T-helper 1 cell (primary cell): Measurements from ENCODE around the gene ANXA8L1.
"Not testable (repeated sequence)": the region's sequence is repeated elsewhere in the genome, so short reads cannot be mapped to it uniquely, and the experiment has no call there.

ENCODE experiments used
- DNase-seq, 5 donors: peaks; one replicate each; pipeline ENCODE4 v3.0.0-alpha.2; 2012 to 2020

Gene ANXA8L1

DNA sequence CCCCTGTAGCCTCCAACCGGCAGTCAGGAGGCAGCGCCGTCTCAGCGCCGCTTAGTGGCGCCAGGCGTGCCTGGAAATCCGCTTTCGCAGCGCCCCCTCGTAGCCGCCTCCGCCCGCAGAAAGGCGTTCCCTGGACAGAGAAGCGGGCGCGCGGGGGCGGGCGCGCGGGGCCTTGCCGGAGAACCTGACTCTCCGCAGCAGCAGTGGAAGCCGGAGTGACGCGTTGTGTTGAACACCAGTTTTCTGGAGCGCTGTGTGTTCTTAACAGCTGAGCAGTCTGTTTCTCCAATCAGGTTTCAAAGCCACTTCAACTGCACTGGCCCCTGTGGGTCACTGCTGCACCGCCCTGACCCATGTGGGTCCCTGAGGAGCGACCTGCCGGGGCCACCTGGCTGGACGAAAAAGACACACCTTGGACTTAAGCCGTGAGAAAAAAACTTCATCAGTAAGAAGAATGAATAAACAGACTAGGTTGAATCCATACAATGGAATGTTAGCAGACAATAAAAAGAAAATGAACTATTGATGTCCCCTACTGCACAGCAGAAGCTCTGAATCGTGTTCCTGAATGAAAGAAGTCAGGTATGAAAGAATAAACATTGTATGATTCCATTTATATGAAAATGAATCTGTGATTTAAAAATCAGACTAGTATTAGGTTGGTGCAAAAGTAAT is 22.8 kb downstream of the ANXA8L1 start:
- not testable (repeated sequence) for DNase-seq

GRCh38 chr10:46409556-46409955 is 34.0 kb downstream of the ANXA8L1 start:
- not testable (repeated sequence) for DNase-seq

- DNase-seq, result not testable (repeated sequence)
These were observed 35.5 kb downstream of the ANXA8L1 start for GRCh38 chr10:46411123-46411522.

DNA sequence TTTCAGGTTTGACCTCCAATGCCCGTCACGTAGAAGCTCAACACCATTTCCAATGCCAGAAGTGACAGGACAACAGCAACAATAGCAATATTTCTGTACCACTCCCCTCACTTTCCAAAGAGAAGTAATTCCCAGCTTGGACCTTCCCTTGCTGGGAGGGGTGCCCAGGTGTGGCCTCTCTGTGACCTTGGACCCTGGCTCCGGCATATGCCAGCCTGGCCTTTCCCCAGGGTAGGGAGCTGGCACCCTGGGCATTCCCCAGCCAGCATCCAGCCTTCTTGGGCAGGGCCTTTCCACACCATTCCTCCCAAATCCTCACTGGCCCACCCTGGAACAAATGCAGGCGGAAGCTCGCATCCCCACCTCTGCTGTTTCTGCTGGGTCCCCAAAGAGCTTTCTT is 37.1 kb downstream of the ANXA8L1 start:
- DNase-seq, result not testable (repeated sequence)

- not testable (repeated sequence) for DNase-seq
These were observed 39.7 kb downstream of the ANXA8L1 start for GRCh38 chr10:46415291-46415690.

DNA sequence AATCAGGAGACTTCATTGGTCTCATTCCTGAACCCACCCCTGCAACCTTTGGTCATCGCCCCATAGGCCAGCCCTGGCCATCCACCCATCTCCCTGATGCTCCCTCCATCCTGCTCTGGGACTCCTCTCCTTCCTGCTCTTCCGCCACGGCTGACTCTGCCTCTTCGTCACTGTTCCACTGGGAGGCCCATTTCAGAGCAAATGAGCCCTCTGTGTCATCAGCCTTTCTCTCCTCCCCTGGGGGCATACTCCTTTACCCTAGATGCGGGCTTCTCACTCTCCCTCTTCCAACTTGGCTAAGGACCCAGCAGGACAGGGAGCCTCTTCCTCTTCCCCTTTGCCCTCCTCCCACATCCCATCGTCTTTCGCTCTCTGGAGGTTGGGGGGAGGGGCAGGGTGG is 42.7 kb downstream of the ANXA8L1 start:
- DNase-seq, result not testable (repeated sequence)

DNA sequence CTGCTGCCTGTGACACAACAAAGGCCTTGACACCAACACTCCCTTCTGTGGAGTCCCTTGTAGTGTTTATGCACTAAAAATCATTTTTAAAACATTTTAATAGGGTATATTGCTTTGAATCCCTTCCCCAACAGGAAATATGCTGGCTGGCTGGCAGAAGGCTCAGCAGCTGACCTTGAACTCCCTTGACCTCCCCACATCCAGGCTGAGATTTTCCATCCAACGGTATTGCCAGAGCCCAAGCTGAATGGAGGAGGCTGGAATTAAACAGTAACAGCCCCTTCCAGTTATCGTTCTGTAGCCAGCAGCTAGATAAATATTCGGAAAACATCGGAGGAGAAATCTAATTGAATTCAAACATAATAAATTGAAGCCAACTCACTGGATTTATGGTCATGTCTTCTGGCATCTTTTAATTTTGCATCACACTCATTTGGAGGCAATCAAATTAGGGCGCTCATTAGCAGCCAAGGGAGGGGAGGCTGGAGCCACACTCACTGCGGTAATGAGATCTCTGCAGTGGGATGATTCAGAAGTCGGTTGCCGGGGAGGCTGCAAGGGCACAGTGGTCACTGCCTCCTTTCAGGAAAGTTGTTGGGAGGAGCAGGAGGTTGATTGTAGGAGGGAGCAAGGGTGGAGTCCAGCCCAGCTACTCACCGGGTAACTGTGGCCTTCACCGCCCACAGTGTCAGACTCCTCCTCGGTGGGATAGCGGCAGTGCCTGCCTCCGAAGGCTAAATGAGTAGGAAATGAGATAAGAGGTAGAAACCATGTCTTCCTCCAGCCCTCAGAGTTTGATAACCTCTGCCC is 44.2 kb downstream of the ANXA8L1 start:
- DNase-seq, result not testable (repeated sequence)

GRCh38 chr10:46423550-46423949 is 48.0 kb downstream of the ANXA8L1 start:
- DNase-seq, result not testable (repeated sequence)

- not testable (repeated sequence) for DNase-seq
These were observed 65.4 kb downstream of the ANXA8L1 start for GRCh38 chr10:46440942-46441341.
